H9 (cell line): ENCODE results near the gene SATB2. TPM values are rescaled to one million over a fixed set of nuclear protein-coding genes. Genes with fewer than 3 reads are reported as not detected.

Source experiments
- DNase-seq: peaks from one replicate; pipeline ENCODE4 v3.0.0-alpha.2; 2017
- H2AFZ ChIP-seq: one replicate; pipeline ENCODE4 v1.6.1; 2013; ENCODE audit warnings: mild to moderate bottlenecking, low read length, control low read depth, moderate library complexity
- H2AK5ac ChIP-seq: 2 replicates; pipeline ENCODE4 v1.6.1; 2013; ENCODE audit warnings: low read length, control low read depth, mixed read lengths; ENCODE audit not compliant: insufficient read length
- H2BK120ac ChIP-seq: one replicate; pipeline ENCODE4 v1.6.1; 2013; ENCODE audit warnings: low read depth, mild to moderate bottlenecking, low read length, control low read depth, inconsistent platforms; ENCODE audit not compliant: poor library complexity, severe bottlenecking
- H2BK12ac ChIP-seq: 2 replicates; pipeline ENCODE4 v1.6.1; 2013; ENCODE audit warnings: low read length, control low read depth, mixed read lengths, low read depth; ENCODE audit not compliant: insufficient read length
- H2BK15ac ChIP-seq: 2 replicates; pipeline ENCODE4 v1.6.1; 2013; ENCODE audit warnings: low read depth, low read length, control low read depth
- H2BK20ac ChIP-seq: one replicate; pipeline ENCODE4 v1.6.1; 2013; ENCODE audit warnings: low read depth, mild to moderate bottlenecking, low read length, control low read depth, inconsistent platforms; ENCODE audit not compliant: poor library complexity, severe bottlenecking
- H2BK5ac ChIP-seq: 2 replicates; pipeline ENCODE4 v1.6.1; 2013; ENCODE audit warnings: low read length, control low read depth, mixed read lengths; ENCODE audit not compliant: insufficient read length
- H3K14ac ChIP-seq: 2 replicates; pipeline ENCODE4 v1.6.1; 2013; ENCODE audit warnings: low read length, control low read depth; ENCODE audit not compliant: insufficient read depth
- H3K18ac ChIP-seq: 2 replicates; pipeline ENCODE4 v1.6.1; 2013; ENCODE audit warnings: low read depth, mild to moderate bottlenecking, mixed read lengths, low read length, control low read depth; ENCODE audit not compliant: insufficient read length
- H3K23ac ChIP-seq: 2 replicates; pipeline ENCODE4 v1.6.1; 2013; ENCODE audit warnings: low read length, control low read depth, mixed read lengths, low read depth; ENCODE audit not compliant: insufficient read length
- H3K23me2 ChIP-seq: 2 replicates; pipeline ENCODE4 v1.6.1; 2013; ENCODE audit warnings: low read depth, mild to moderate bottlenecking, mixed read lengths, low read length, control low read depth; ENCODE audit not compliant: insufficient read length, poor library complexity, severe bottlenecking
- H3K27ac ChIP-seq: 2 replicates; pipeline ENCODE4 v1.5.1; 2013; ENCODE audit warnings: low read length, control low read depth, mixed read lengths, low read depth; ENCODE audit not compliant: insufficient read length
- H3K27me3 ChIP-seq: 2 replicates; pipeline ENCODE4 v1.6.1; 2013; ENCODE audit warnings: low read length, control low read depth, inconsistent platforms; ENCODE audit not compliant: insufficient read depth
- H3K4ac ChIP-seq: 2 replicates; pipeline ENCODE4 v1.6.1; 2013; ENCODE audit warnings: low read depth, mild to moderate bottlenecking, control low read depth, inconsistent platforms, low read length, moderate library complexity
- H3K4me1 ChIP-seq: 2 replicates; pipeline ENCODE4 v1.6.1; 2013; ENCODE audit warnings: low read length, control low read depth, inconsistent platforms; ENCODE audit not compliant: insufficient read depth
- H3K4me2 ChIP-seq: 2 replicates; pipeline ENCODE4 v1.6.1; 2013; ENCODE audit warnings: low read length, control low read depth, mixed read lengths; ENCODE audit not compliant: insufficient read length, insufficient read depth
- H3K56ac ChIP-seq: 2 replicates; pipeline ENCODE4 v1.6.1; 2013; ENCODE audit warnings: low read depth, mild to moderate bottlenecking, mixed read lengths, low read length, control low read depth; ENCODE audit not compliant: insufficient read length
- H3K79me1 ChIP-seq: 2 replicates; pipeline ENCODE4 v1.6.1; 2013; ENCODE audit warnings: low read depth, mild to moderate bottlenecking, moderate library complexity, low read length, control low read depth, inconsistent platforms; ENCODE audit not compliant: insufficient read depth, poor library complexity, severe bottlenecking
- H3K79me2 ChIP-seq: 2 replicates; pipeline ENCODE4 v1.6.1; 2013; ENCODE audit warnings: low read length, control low read depth, inconsistent platforms; ENCODE audit not compliant: insufficient read depth
- H3K9ac ChIP-seq: 2 replicates; pipeline ENCODE4 v1.6.1; 2013; ENCODE audit warnings: low read length, control low read depth, mixed read lengths; ENCODE audit not compliant: insufficient read length; ENCODE audit errors: extremely low read depth
- H3K9me3 ChIP-seq: one replicate; pipeline ENCODE4 v1.6.1; 2013; ENCODE audit warnings: low read depth, low read length, inconsistent platforms; ENCODE audit not compliant: control insufficient read depth
- H3T11ph ChIP-seq: one replicate; pipeline ENCODE4 v1.6.1; 2013; ENCODE audit warnings: mild to moderate bottlenecking, low read length, control low read depth, inconsistent platforms
- H4K20me1 ChIP-seq: one replicate; pipeline ENCODE4 v1.6.1; 2013; ENCODE audit not compliant: control insufficient read depth, insufficient read length, insufficient read depth
- H4K5ac ChIP-seq: 2 replicates; pipeline ENCODE4 v1.6.1; 2013; ENCODE audit warnings: low read depth, mild to moderate bottlenecking, mixed read lengths, low read length, control low read depth; ENCODE audit not compliant: insufficient read length
- H4K8ac ChIP-seq: replicated peaks from 2 replicates; pipeline ENCODE4 v1.6.1; 2013; ENCODE audit warnings: low read length, control low read depth, mixed read lengths, low read depth; ENCODE audit not compliant: insufficient read length
- H4K91ac ChIP-seq: 2 replicates; pipeline ENCODE4 v1.6.1; 2013; ENCODE audit warnings: low read depth, mild to moderate bottlenecking, moderate library complexity, mixed read lengths, low read length, control low read depth; ENCODE audit not compliant: insufficient read length
- H3K27ac Mint-ChIP-seq, 3 experiments: 2 replicates in 2 of 3; 3 replicates in 1 of 3; pipeline ENCODE4 v1.8.0; 2020 to 2021; ENCODE audit warnings: mixed read lengths in 3 of 3, mild to moderate bottlenecking in 1 of 3, moderate library complexity in 1 of 3
- H3K27me3 Mint-ChIP-seq: 2 replicates; pipeline ENCODE4 v1.8.0; 2021; ENCODE audit warnings: low read depth, mild to moderate bottlenecking, moderate library complexity, mixed read lengths
- H3K36me3 Mint-ChIP-seq, 3 experiments: 2 replicates in 2 of 3; 3 replicates in 1 of 3; pipeline ENCODE4 v1.8.0; 2020 to 2021; ENCODE audit warnings: low read depth in 3 of 3, mixed read lengths in 3 of 3; ENCODE audit not compliant: insufficient read depth in 1 of 3
- H3K4me1 Mint-ChIP-seq, 2 experiments: 2 replicates each; pipeline ENCODE4 v1.8.0; 2020; ENCODE audit warnings: mixed read lengths in 2 of 2
- H3K4me3 Mint-ChIP-seq, 2 experiments: 2 replicates in 1 of 2; 3 replicates in 1 of 2; pipeline ENCODE4 v1.8.0; 2020 to 2021; ENCODE audit warnings: mild to moderate bottlenecking in 2 of 2, mixed read lengths in 2 of 2, moderate library complexity in 1 of 2
- H3K9me3 Mint-ChIP-seq, 2 experiments: 2 replicates in 1 of 2; 3 replicates in 1 of 2; pipeline ENCODE4 v1.8.0; 2020; ENCODE audit warnings: mild to moderate bottlenecking in 2 of 2, mixed read lengths in 2 of 2, moderate library complexity in 1 of 2
- WGBS: extraction: QIAGEN DNeasy Blood & Tissue Kit; methylation state at CpG from one replicate; pipeline ENCODE4 v1.1.7; 2013; ENCODE audit warnings: missing lambda C conversion rate, low lambda C conversion rate, mixed read lengths; ENCODE audit not compliant: insufficient read length; ENCODE audit errors: extremely low coverage; 5-methylcytosine and 5-hydroxymethylcytosine counted together
- total RNA-seq: library from RNA; stranded (reverse); gene quantifications from 2 replicates; pipeline ENCODE4 v1.2.1, GENCODE V29; 2021
- TF ChIP-seq, protein P1 (sequence below): fragments of 200-600 bp; sonication (generic); conservative IDR thresholded peaks from 3 replicates; pipeline ENCODE4 v1.8.0; 2021; ENCODE audit warnings: antibody characterized with exemption, mild to moderate bottlenecking

Gene SATB2
- total RNA-seq, 1 experiment from 2014 or later: 23.8 TPM

DNA sequence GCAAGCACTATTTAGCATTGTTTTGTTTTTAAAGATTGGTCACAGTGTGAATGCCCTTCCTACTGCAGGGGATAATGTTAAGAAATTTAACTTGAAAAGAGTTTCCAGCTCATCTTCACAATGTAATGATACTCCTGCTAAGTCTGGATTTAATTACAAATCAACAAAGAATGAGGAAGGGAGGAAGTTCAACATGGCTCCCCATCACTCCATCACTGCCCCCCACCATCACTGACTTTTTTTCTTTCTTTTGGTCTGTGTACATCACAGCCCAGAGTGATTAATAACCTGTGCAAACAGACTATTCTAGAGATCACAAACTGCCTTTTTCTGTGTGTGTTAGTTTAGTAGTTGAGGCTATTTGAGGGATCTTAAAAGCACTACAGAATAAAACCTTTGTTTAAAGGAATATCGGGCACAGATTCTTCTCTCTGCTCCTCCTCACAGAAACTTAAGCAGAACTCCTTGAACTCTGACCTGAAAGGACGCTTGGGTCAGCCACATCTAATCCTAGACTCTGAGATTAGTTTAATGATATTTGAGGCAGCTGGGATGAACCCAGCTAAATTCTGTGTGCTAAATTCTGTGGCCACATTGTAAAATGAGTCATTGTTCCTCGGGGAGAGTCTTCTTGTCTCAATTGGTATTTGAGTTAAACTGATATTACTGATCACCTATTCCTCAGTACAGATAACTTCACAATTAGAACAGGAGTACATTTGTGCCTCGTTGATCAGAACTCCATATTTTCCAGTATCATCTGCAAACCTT lies 47.8 kb downstream of the SATB2 start:
- Histone ChIP-seq H3K9ac (no peak overlapping the region), H3K23ac (no peak overlapping the region), H3K27ac (no peak overlapping the region), H2BK12ac (no peak overlapping the region), H4K8ac (no peak overlapping the region), H2BK20ac (no peak overlapping the region), H3T11ph (no peak overlapping the region), H3K27me3 (no peaks in the 10 kb centered on the region), H3K79me1 (no peaks in the 10 kb centered on the region), H2AK5ac (no peak overlapping the region), H3K23me2 (no peaks in the 10 kb centered on the region), H3K56ac (no peak overlapping the region), H3K4ac (no peak overlapping the region), H4K91ac (no peak overlapping the region), H3K9me3 (no peaks in the 10 kb centered on the region), H3K4me2 (no peak overlapping the region), H3K4me1 (peaks cover 8% of the 10 kb centered on the region; the same call in 1 of the 2 replicates), H4K20me1 (no peaks in the 10 kb centered on the region), H4K5ac (no peak overlapping the region), H3K79me2 (no peaks in the 10 kb centered on the region), H3K18ac (no peak overlapping the region), H2BK5ac (no peak overlapping the region), H3K14ac (no peak overlapping the region), H2BK15ac (no peak overlapping the region), H2AFZ (no peak overlapping the region), H2BK120ac (no peak overlapping the region)
- H3K27me3 Mint-ChIP-seq: no peaks in the 10 kb centered on the region
- no peak overlapping the region for H3K4me3 Mint-ChIP-seq
- H3K4me1 Mint-ChIP-seq: peaks cover 25 to 35% of the 10 kb centered on the region in 2 experiments
- H3K27ac Mint-ChIP-seq: no peak overlapping the region
- no CpG with 5 or more reads among the region's 4 CpGs for WGBS
- no peak for DNase-seq
- TF ChIP-seq, protein P1, sequence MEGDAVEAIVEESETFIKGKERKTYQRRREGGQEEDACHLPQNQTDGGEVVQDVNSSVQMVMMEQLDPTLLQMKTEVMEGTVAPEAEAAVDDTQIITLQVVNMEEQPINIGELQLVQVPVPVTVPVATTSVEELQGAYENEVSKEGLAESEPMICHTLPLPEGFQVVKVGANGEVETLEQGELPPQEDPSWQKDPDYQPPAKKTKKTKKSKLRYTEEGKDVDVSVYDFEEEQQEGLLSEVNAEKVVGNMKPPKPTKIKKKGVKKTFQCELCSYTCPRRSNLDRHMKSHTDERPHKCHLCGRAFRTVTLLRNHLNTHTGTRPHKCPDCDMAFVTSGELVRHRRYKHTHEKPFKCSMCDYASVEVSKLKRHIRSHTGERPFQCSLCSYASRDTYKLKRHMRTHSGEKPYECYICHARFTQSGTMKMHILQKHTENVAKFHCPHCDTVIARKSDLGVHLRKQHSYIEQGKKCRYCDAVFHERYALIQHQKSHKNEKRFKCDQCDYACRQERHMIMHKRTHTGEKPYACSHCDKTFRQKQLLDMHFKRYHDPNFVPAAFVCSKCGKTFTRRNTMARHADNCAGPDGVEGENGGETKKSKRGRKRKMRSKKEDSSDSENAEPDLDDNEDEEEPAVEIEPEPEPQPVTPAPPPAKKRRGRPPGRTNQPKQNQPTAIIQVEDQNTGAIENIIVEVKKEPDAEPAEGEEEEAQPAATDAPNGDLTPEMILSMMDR: no peak
- no peaks in the 10 kb centered on the region for H3K9me3 Mint-ChIP-seq
- peaks cover 0 to 2% (median 0%) of the 10 kb centered on the region in 3 experiments; a peak in 1 of 7 replicates for H3K36me3 Mint-ChIP-seq
